ENCODE data around the gene SYCE1.

The SYCE1 gene

GRCh38 chr10:133565441-133566294 is at the start of gene SYCE1:
Gene SYCE1 (minus strand): TSS chr10:133565583. CDS start chr10:133565529, 54 bp downstream.
- Histone ChIP-seq H3K4me1 (ENCODE audit: low read depth, poor library complexity, severe bottlenecking) (no peaks in the 10 kb centered on the region), H3K27ac (no peak within 1 kb of the TSS), H4K20me1 (ENCODE audit: insufficient read depth) (no peaks in the 10 kb centered on the region), H3K36me3 (ENCODE audit: insufficient read depth) (no peaks in the 10 kb centered on the region), H3K27me3 (ENCODE audit: insufficient read depth, low read depth) (no peaks in the 10 kb centered on the region; the same call in 1 of the 2 replicates), H3K4me2 (no peak within 1 kb of the TSS), H3K9ac (no peak within 1 kb of the TSS), H3K79me2 (ENCODE audit: insufficient read depth, low read depth) (no peaks in the 10 kb centered on the region), H3K4me3 (IDR thresholded peaks at IDR 0.05; ENCODE audit: insufficient read depth, low read depth, low read length) (no peak within 1 kb of the TSS), H2AFZ (ENCODE audit: low read depth) (no peak within 1 kb of the TSS)
- TF ChIP-seq CTCF (conservative IDR thresholded peaks at IDR 0.05; ENCODE audit: low read depth, low read length): no peak

- Histone ChIP-seq H3K79me2 (ENCODE audit: insufficient read depth, low read depth) (no peaks in the 10 kb centered on the region), H3K4me1 (ENCODE audit: low read depth, poor library complexity, severe bottlenecking) (no peaks in the 10 kb centered on the region), H3K27ac (no peak overlapping the region), H3K27me3 (ENCODE audit: insufficient read depth, low read depth) (no peaks in the 10 kb centered on the region; the same call in 1 of the 2 replicates), H3K9ac (no peak overlapping the region), H3K36me3 (ENCODE audit: insufficient read depth) (no peaks in the 10 kb centered on the region), H2AFZ (ENCODE audit: low read depth) (no peak overlapping the region), H3K4me2 (no peak overlapping the region), H4K20me1 (ENCODE audit: insufficient read depth) (no peaks in the 10 kb centered on the region), H3K4me3 (IDR thresholded peaks at IDR 0.05; ENCODE audit: insufficient read depth, low read depth, low read length) (no peak overlapping the region)
- no peak for TF ChIP-seq CTCF (conservative IDR thresholded peaks at IDR 0.05; ENCODE audit: low read depth, low read length)
These were observed 49.6 kb upstream of the SYCE1 start for GRCh38 chr10:133614830-133615580.

GRCh38 chr10:133613699-133614098 is 48.3 kb upstream of the SYCE1 start:
- no peaks in the 10 kb centered on the region for H3K36me3 ChIP-seq (ENCODE audit: insufficient read depth)
- H2AFZ ChIP-seq (ENCODE audit: low read depth): no peak overlapping the region
- TF ChIP-seq CTCF (conservative IDR thresholded peaks at IDR 0.05; ENCODE audit: low read depth, low read length): no peak
- H3K27me3 ChIP-seq (ENCODE audit: insufficient read depth, low read depth): no peaks in the 10 kb centered on the region; the same call in 1 of the 2 replicates
- no peak overlapping the region for H3K4me3 ChIP-seq (IDR thresholded peaks at IDR 0.05; ENCODE audit: insufficient read depth, low read depth, low read length)
- no peak overlapping the region for H3K27ac ChIP-seq
- no peaks in the 10 kb centered on the region for H4K20me1 ChIP-seq (ENCODE audit: insufficient read depth)
- H3K79me2 ChIP-seq (ENCODE audit: insufficient read depth, low read depth): no peaks in the 10 kb centered on the region
- no peak overlapping the region for H3K9ac ChIP-seq
- H3K4me1 ChIP-seq (ENCODE audit: low read depth, poor library complexity, severe bottlenecking): no peaks in the 10 kb centered on the region
- H3K4me2 ChIP-seq: no peak overlapping the region

- no peak overlapping the region for H3K4me2 ChIP-seq
- H3K9ac ChIP-seq: no peak overlapping the region
- H3K79me2 ChIP-seq (ENCODE audit: insufficient read depth, low read depth): no peaks in the 10 kb centered on the region
- no peaks in the 10 kb centered on the region for H3K4me1 ChIP-seq (ENCODE audit: low read depth, poor library complexity, severe bottlenecking)
- no peaks in the 10 kb centered on the region for H4K20me1 ChIP-seq (ENCODE audit: insufficient read depth)
- no peak for TF ChIP-seq CTCF (conservative IDR thresholded peaks at IDR 0.05; ENCODE audit: low read depth, low read length)
- no peak overlapping the region for H2AFZ ChIP-seq (ENCODE audit: low read depth)
- no peaks in the 10 kb centered on the region; the same call in 1 of the 2 replicates for H3K27me3 ChIP-seq (ENCODE audit: insufficient read depth, low read depth)
- no peak overlapping the region for H3K4me3 ChIP-seq (IDR thresholded peaks at IDR 0.05; ENCODE audit: insufficient read depth, low read depth, low read length)
- H3K36me3 ChIP-seq (ENCODE audit: insufficient read depth): no peaks in the 10 kb centered on the region
- H3K27ac ChIP-seq: no peak overlapping the region
These were observed 45.7 kb upstream of the SYCE1 start for GRCh38 chr10:133611079-133611478.

Measured in KMS-11 (cell line).